OCI-M1 (cell line): Measurements from ENCODE around the gene FZD1.

Source experiments
- DNase-seq: peaks from one replicate; lab custom pipeline; 2025; lab: John Stamatoyannopoulos, UW

The FZD1 gene

GRCh38 chr7:91264046-91264923 lies at the start of gene FZD1:
FZD1 (plus strand) TSS chr7:91264433; CDS start chr7:91264881, 448 bp downstream.
- DNase-seq, result peak; percentile 100

GRCh38 chr7:91226411-91226810 lies 37.8 kb upstream of the FZD1 start:
- no peak for DNase-seq

DNA sequence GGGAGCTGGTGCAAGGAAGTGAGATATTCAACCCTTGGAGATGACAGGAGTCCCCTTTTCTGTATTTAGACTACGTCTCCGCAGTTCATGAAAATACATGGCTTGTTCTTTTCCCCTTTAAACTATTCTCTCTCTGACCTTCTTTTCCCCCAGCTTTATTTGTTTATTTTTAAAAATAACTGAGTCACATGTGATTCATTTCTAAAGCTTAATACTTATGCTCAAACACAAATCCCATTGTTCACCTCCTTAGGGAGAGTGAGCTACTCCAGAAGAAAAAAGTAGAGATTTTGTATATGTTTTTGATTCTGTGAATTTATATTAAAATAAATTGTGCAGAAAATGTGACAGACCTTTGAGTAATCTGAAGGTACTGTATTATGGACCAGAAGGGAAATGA lies 35.9 kb upstream of the FZD1 start:
- DNase-seq, result no peak

DNA sequence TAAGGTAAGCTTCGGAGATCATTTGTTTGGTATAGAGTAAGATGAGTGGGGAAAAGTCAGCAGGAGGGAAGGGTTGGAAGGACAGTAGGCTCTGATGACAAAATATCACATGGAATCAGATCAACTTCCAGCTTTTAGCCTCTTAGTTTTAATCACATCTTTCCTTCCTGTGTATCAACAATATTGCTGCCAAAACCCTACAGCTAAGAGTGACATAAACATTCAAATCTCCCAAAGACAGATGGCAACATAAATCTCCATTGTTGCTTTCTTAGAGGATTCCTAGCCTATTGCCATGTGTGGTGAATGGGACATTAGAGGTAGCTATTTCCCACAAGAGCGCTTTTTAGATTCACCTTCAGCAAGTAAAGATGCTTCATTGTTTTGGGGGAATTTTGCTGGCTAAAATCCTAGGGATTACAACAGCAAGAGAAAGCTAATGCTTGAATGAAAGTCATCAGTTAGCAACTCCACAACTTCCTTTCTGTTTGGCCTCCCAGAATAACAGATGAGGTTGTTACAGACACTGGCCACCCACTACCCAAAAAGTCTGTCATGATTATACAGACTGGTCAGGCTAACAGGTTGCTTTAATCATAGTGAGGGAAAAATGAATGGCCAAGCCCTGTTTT lies 35.2 kb upstream of the FZD1 start:
- DNase-seq, result no peak

DNA sequence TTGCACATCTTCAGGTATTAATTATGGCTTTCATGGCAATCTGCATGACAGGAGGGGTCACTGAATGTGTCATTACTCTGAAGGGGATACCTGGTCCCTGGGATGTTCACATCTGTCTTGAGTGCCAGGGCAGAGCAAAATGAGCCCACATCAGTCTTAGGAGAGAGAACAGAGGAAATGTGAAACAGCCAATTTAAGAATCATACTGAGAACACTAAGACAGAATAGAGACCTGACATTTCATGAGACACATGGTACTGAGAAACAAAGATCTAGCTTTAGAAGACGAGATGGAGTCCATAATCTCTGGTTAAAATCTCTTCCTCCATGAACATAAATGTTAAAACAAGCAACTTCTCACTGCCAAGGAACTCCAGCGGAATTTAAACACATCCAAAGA lies 34.1 kb upstream of the FZD1 start:
- DNase-seq, result no peak

DNA sequence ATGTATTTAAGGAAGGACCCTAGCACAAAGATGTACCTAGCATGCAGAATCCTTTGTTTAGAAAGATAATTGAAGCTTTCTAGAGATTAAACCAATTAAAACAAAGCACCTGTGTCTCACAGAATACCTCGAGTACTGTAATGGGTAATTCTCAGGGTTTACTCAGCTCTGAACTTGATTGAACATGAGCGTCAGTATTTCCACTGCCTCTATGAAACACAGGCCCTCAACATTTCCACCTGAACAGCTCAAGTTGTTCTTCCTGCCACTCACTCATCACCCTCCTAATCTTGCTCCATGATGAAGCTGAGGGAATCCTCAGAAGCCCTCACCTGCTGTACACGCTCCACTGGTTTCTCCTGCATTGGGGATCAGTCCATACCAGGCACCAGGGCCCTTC lies 33.7 kb upstream of the FZD1 start:
- no peak for DNase-seq

DNA sequence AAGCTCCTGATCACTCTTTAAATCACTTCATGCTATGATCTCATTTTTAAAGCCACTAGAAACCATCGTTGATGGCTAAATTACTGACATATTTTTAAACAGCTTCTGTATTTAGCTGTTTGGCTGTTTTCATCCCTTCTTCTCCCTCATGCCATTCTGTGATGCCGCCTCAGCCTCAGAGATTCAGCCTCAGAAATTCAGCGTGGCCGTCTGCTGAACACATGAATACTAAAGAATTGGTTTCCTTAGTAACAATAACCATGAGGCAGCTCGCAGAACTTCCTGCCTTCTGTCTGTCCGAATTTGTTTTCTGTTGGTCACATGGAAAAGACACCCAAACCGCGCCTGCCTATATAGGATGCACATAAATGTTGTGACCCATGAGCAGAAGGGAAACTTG lies 31.0 kb upstream of the FZD1 start:
- no peak for DNase-seq

GRCh38 chr7:91235211-91235832 lies 28.9 kb upstream of the FZD1 start:
- DNase-seq, result no peak

GRCh38 chr7:91239171-91239604 lies 25.0 kb upstream of the FZD1 start:
- DNase-seq, result no peak

- no peak for DNase-seq
Observed at GRCh38 chr7:91239772-91240171, 24.5 kb upstream of the FZD1 start.

DNA sequence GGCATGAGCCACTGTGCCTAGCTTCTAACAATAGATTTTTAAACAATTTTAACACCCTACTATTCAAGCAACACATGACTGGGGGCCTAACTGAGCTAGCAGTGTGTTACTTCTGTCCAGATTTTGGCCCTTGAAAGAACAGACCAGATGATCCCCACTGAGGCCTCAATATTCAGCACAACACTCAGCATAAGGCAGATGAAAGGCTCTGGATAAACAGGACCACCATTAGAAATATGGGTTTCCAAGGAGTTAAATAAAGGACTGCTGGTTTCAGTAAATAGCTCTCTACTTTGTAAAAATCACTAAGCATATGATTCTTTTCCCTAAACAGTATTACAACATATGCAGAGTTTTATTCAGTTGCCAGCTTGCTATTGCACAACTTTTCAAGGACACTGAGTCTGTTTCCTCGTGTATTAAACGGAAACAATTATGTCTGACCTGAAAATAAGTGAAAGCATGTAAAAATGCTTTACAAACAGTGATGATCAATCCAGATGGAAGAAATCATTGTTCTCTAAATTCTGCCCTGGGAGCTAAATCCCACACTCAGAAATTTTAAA lies 23.8 kb upstream of the FZD1 start:
- DNase-seq, result no peak

DNA sequence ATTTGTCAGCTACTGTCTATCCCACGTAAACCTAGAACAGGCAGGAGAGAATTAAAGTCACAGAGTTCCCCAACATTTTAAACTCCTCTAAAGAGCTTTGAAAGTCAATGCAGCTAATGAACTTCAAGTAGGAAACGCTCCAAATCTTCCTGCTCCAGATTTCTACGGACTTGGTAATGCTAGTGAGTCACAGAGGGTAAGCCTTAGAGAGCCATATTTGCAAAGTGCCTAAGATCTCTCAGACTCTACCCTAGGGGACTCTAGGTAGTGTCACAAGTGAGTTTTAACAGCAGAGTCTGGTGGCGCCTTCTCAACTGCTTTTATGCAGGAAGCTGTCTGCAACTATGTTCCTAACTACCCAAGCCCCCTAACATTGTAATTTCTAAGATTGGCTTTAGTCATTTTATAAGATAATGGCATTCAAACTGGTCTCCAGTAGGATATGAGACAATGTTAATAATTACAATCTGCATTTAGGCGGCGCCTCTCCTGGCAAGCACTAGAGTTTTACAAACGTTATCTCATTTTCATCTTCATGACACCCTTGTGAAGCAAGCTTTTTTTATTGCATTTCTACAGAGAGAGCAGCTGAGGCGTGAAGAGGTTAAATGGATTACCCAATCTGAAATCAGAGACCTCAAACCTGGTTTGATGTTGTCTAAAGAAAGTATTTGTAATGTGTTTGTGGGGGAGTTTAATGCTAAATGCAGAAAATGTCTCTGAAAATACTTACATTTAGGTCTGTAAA lies 22.0 kb upstream of the FZD1 start:
- peak; percentile 61 for DNase-seq

DNA sequence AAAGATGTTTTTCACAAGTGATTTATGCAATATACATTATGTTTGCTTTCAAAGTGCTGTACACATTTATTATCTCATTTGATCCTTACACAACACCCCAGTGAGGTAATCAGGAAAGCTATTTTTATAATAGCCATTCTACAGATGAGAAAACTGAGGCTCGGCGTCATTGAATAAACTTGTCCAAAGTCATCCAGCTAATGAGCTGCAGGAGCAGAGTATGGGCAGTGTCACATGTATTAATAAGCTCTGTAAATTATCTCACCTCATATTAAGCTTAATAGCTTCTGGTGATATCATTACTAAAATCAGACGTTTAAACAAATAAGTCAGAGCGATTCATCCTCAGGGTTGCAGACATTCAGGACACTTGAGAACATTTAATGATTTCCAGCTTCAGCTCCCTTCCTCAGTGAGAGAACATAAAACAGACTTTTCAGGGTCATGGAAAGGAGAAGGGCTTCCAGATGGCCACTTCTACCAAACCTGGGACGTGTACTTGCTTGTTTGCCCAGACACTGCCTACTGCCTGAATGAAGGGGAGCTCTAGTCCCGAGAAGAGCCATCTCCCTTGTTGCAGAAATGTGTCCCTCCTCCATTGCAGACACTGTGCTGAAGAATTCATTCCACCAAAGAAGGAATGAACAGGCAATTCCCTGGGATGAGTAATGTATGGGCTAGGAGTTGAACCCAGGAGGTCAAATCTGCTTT lies 20.5 kb upstream of the FZD1 start:
- no peak for DNase-seq

DNA sequence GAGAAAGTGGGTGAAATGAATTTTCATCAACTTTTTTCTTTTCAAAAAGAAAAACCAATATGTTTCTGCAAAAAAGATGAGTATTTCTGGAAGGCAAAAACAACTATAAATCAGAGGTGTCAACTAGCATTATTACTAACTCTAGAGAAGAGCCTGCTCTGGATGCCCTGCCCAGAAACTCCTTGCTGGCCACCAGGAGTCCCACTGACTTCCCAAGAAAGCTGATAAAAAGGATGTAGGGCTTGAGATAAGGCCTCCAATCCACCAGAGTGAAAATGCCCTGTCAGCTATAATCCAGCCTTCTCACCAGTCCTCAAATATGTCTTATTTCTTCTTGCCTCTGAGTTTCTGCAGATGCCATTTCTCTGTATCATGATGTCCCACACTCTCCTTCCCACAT lies 16.7 kb upstream of the FZD1 start:
- no peak for DNase-seq

DNA sequence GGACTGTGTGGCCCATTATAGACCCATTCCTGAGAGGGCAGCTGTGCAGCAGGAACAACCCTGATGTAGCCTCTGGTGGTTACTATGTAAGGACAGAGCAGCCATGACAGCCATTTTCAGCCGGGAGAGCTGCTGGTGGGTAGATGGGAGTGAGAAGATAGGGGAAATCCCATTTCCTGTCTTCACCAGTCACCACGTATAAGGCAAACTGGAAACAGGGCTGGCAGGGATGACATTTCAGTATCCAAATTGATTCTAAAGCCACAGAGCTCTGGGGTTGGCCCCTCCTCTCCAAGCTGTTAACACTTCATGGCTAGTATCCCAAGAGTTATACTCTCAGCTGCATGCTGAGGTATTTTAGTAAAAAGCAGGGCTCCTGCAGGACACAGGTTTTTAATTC lies 15.2 kb upstream of the FZD1 start:
- DNase-seq, result no peak

GRCh38 chr7:91249506-91250233 lies 14.6 kb upstream of the FZD1 start:
- no peak for DNase-seq

GRCh38 chr7:91250706-91251105 lies 13.5 kb upstream of the FZD1 start:
- DNase-seq, result no peak

DNA sequence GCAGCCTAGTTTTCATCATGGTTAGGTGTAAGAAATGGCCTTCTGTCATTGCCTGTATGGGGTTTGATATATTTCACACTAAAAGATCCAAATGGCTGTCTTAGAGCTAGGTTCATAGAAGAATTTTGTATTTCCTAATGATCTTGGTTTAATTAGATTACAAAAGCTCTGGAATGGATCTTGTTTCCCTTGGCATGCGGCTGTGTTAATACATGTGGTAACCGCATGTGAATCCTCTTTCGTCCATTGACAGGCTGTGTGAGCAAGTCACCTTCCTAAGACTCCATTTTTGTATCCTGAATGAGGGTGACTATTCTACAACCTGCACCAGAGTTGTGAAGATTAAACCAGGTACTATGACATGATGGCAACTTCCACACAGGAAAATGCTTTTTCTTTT lies 12.4 kb upstream of the FZD1 start:
- no peak for DNase-seq

- DNase-seq, result peak; percentile 90
Observed at GRCh38 chr7:91263384-91264045, 718 bp upstream of the FZD1 start.
